H1 (cell line): ENCODE results near the gene PPIL4.

Source experiments
- EZH2 ChIP-seq: fragments of 200-600 bp; sonication (generic); IDR thresholded peaks from 2 replicates; pipeline ENCODE4 v1.7.1; 2012; ENCODE audit warnings: low read depth, mild to moderate bottlenecking, moderate library complexity, low read length, inconsistent platforms; ENCODE audit not compliant: severe bottlenecking
- JUN ChIP-seq: IDR thresholded peaks from 2 replicates; pipeline ENCODE4 v1.6.1; 2011; ENCODE audit warnings: low read depth, mild to moderate bottlenecking, improper control_type of control experiment, low read length
- NRF1 ChIP-seq: IDR thresholded peaks from 2 replicates; pipeline ENCODE4 v1.6.1; 2011; ENCODE audit warnings: mild to moderate bottlenecking, low read depth, low read length, improper control_type of control experiment
- POLR2A ChIP-seq, 2 experiments: IDR thresholded peaks; 1 replicate in 1 of 2; 2 replicates in 1 of 2; pipeline ENCODE4 v1.6.1; 2011; ENCODE audit warnings: low read depth in 2 of 2, low read length in 2 of 2, mild to moderate bottlenecking in 2 of 2; ENCODE audit errors: control extremely low read depth in 1 of 2
- RAD21 ChIP-seq, 2 experiments: IDR thresholded peaks in 1 of 2; conservative IDR thresholded peaks in 1 of 2; 2 replicates each; pipeline ENCODE4 v1.6.1; 2011; ENCODE audit warnings: low read depth in 2 of 2, low read length in 2 of 2, improper control_type of control experiment in 1 of 2, inconsistent platforms in 1 of 2, mild to moderate bottlenecking in 1 of 2, moderate library complexity in 1 of 2
- TEAD4 ChIP-seq: IDR thresholded peaks from 2 replicates; pipeline ENCODE4 v1.6.1; 2012; ENCODE audit warnings: low read depth, low read length, inconsistent platforms, mixed read lengths
- TF ChIP-seq, protein P1 (sequence below), 3 experiments: IDR thresholded peaks; 1 replicate in 2 of 3; 2 replicates in 1 of 3; pipeline versions ENCODE4 v1.5.1 to v1.6.1; 2011; ENCODE audit warnings: low read length in 3 of 3, mild to moderate bottlenecking in 3 of 3, inconsistent platforms in 2 of 3, low read depth in 1 of 3, moderate library complexity in 1 of 3; ENCODE audit not compliant: insufficient read depth in 1 of 3; ENCODE audit errors: control extremely low read depth in 1 of 3
- TF ChIP-seq, protein P2 (sequence below): IDR thresholded peaks from 2 replicates; pipeline ENCODE4 v1.6.1; 2012; ENCODE audit warnings: inconsistent platforms

DNA sequence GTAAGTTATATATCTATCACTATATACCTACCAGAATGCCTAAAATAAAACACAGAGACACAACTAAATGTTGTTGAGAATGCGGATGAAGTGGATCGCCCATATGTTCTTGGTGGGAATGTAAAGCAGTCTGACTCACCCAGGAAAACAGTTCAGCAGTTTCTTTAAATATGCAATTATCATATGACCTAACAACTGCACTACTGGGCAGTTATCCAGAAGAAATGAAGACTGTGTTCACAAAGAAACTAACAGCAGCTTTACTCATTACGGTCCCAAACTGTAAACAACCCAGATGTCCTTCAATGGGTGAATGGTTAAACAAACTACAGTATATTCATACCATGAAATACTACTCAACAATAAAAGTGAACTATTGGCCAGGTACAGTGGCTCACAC, 46.8 kb downstream of the PPIL4 start:
- TF ChIP-seq, protein P1, sequence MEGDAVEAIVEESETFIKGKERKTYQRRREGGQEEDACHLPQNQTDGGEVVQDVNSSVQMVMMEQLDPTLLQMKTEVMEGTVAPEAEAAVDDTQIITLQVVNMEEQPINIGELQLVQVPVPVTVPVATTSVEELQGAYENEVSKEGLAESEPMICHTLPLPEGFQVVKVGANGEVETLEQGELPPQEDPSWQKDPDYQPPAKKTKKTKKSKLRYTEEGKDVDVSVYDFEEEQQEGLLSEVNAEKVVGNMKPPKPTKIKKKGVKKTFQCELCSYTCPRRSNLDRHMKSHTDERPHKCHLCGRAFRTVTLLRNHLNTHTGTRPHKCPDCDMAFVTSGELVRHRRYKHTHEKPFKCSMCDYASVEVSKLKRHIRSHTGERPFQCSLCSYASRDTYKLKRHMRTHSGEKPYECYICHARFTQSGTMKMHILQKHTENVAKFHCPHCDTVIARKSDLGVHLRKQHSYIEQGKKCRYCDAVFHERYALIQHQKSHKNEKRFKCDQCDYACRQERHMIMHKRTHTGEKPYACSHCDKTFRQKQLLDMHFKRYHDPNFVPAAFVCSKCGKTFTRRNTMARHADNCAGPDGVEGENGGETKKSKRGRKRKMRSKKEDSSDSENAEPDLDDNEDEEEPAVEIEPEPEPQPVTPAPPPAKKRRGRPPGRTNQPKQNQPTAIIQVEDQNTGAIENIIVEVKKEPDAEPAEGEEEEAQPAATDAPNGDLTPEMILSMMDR (IDR thresholded peaks at IDR 0.05; ENCODE audit: control extremely low read depth in 1 of 3, insufficient read depth in 1 of 3, low read depth in 1 of 3, low read length in 3 of 3) = no peak
- TF ChIP-seq JUN = no peak
- TF ChIP-seq TEAD4 = no peak
- no peak for TF ChIP-seq NRF1
- no peak for TF ChIP-seq EZH2
- no peak for TF ChIP-seq RAD21 (IDR thresholded peaks at IDR 0.05 in 1 of 2, conservative IDR thresholded peaks at IDR 0.05 in 1 of 2; ENCODE audit: low read depth in 2 of 2, low read length in 2 of 2)
- TF ChIP-seq, protein P2, sequence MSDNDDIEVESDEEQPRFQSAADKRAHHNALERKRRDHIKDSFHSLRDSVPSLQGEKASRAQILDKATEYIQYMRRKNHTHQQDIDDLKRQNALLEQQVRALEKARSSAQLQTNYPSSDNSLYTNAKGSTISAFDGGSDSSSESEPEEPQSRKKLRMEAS = no peak
- no peak for TF ChIP-seq POLR2A (IDR thresholded peaks at IDR 0.05; ENCODE audit: control extremely low read depth in 1 of 2, low read depth in 2 of 2, low read length in 2 of 2)
